ENCODE measurements around the gene SUGCT.

DNA sequence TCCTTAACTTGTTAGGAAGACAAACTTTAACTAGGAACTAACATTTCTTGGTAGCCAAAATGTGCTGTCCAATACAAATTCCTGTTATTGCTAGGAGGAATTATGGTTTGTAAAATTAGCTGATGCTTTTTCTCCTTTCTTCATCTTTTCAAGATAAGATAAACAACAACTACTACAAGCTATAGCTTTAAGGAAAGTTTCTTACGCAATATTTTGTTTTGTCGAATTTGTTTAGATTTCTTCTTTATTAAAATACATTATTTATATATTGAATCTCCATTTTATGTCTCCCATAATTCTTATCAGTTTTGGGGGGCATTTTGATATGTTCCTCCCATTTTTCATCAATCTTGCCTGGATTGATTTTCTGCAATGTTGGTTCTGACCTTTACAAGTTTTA, 277.5 kb downstream of the SUGCT start:
- TF ChIP-seq, protein P1, sequence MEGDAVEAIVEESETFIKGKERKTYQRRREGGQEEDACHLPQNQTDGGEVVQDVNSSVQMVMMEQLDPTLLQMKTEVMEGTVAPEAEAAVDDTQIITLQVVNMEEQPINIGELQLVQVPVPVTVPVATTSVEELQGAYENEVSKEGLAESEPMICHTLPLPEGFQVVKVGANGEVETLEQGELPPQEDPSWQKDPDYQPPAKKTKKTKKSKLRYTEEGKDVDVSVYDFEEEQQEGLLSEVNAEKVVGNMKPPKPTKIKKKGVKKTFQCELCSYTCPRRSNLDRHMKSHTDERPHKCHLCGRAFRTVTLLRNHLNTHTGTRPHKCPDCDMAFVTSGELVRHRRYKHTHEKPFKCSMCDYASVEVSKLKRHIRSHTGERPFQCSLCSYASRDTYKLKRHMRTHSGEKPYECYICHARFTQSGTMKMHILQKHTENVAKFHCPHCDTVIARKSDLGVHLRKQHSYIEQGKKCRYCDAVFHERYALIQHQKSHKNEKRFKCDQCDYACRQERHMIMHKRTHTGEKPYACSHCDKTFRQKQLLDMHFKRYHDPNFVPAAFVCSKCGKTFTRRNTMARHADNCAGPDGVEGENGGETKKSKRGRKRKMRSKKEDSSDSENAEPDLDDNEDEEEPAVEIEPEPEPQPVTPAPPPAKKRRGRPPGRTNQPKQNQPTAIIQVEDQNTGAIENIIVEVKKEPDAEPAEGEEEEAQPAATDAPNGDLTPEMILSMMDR (IDR thresholded peaks at IDR 0.05; ENCODE audit: low read length): no peak
- no peak for TF ChIP-seq EZH2 (optimal IDR thresholded peaks at IDR 0.05; ENCODE audit: low read depth, low read length)
